ENCODE data around the gene KIAA1958.

DNA sequence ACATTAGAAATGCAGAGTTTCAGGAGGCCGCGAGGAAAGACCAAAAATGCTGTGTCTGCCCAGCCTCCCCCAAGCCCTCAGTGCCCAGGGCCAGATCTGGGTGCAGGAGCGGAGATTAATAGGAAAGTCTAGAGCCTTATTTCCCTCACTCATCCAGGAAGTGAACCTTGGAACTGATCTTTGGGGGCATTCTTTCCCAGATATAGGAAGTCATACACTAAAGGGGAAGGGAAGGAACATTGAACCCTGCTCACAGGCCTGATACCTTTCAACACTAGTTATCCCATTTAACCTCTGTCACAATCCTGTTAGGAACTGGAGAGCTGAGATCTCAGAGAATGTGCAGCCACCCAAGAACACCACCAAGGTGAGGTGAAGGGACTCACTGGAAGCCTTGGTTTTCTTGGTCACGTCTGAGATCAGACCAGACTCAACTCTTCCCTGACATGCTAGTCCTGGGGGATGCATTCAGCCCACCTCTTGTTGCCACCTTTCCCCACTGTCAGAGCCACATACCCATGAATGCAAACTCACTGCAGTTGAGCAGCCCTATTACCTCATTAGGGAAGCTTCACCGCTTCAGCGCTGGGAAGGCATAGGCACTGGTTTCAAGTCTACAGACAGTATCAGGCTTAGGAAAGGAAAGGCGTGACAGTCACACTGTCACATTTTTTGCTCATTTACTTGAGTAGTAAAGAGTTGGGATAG lies 95.0 kb downstream of the KIAA1958 start:
- TF ChIP-seq, protein P1, sequence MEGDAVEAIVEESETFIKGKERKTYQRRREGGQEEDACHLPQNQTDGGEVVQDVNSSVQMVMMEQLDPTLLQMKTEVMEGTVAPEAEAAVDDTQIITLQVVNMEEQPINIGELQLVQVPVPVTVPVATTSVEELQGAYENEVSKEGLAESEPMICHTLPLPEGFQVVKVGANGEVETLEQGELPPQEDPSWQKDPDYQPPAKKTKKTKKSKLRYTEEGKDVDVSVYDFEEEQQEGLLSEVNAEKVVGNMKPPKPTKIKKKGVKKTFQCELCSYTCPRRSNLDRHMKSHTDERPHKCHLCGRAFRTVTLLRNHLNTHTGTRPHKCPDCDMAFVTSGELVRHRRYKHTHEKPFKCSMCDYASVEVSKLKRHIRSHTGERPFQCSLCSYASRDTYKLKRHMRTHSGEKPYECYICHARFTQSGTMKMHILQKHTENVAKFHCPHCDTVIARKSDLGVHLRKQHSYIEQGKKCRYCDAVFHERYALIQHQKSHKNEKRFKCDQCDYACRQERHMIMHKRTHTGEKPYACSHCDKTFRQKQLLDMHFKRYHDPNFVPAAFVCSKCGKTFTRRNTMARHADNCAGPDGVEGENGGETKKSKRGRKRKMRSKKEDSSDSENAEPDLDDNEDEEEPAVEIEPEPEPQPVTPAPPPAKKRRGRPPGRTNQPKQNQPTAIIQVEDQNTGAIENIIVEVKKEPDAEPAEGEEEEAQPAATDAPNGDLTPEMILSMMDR (IDR thresholded peaks at IDR 0.05; ENCODE audit: low read length), result no peak
- no peak for TF ChIP-seq EZH2 (IDR thresholded peaks at IDR 0.05; ENCODE audit: borderline replicate concordance, low read length)
